GM12878 (cell line): ENCODE measurements around the gene PI4KA. TPM values are rescaled to one million over a fixed set of nuclear protein-coding genes. Genes with fewer than 3 reads are reported as not detected.

ENCODE experiments used
- ATAC-seq: fragments of 200-7000 bp; cut with Tn5 transposase; 3 replicates; pipeline ENCODE4 v1.9.1; 2020; ENCODE audit warnings: mild to moderate bottlenecking, moderate library complexity
- BruUV-seq: library from RNA; stranded (reverse); fragments of 400-500 nt; replicated peaks from 2 replicates; lab custom pipeline; 2021; lab: Mats Ljungman, UMichigan
- CTCF ChIA-PET: fragments of 300-600 bp; sonication (Branson Sonifier 250); formaldehyde crosslinking; extraction: SDS; loops from one replicate; lab custom pipeline; 2021; ENCODE audit warnings: inconsistent platforms; lab: Yijun Ruan, JAX
- POLR2A ChIA-PET: fragments of 350-600 bp; formaldehyde crosslinking; extraction: SDS; loops from one replicate; lab custom pipeline; 2021; ENCODE audit warnings: inconsistent platforms; lab: Charles Lee
- RAD21 ChIA-PET: fragments of 300-600 bp; sonication (Branson Sonifier 250); formaldehyde crosslinking; loops from one replicate; lab custom pipeline; 2023; ENCODE audit warnings: antibody characterized with exemption; ENCODE audit not compliant: unreplicated experiment; lab: Charles Lee
- SMC1A ChIA-PET: fragments of 300-600 bp; sonication (Branson Sonifier 250); formaldehyde crosslinking; loops from one replicate; lab custom pipeline; 2023; ENCODE audit not compliant: unreplicated experiment, uncharacterized antibody; lab: Charles Lee
- DNase-seq: peaks from one replicate; pipeline ENCODE4 v3.0.0-alpha.2; 2011; ENCODE audit warnings: low read depth, low spot score
- FAIRE-seq: peaks from 3 replicates; lab custom pipeline; 2011; peaks lifted over from hg19 to GRCh38; lab: Jason Lieb, UNC
- H2AFZ ChIP-seq: 2 replicates; pipeline ENCODE4 v1.6.0; 2011; ENCODE audit warnings: low read depth, low read length, control low read depth; ENCODE audit not compliant: control insufficient read depth
- H3K27ac ChIP-seq: 2 replicates; pipeline ENCODE4 v1.5.1; 2011; ENCODE audit warnings: control low read depth; ENCODE audit not compliant: control insufficient read depth, insufficient read depth
- H3K27me3 ChIP-seq, 2 experiments: replicated peaks in 1 of 2; 2 replicates each; pipeline versions ENCODE4 v1.6.0 to v1.6.1; 2011; ENCODE audit warnings: low read length in 1 of 2; ENCODE audit not compliant: control insufficient read depth in 2 of 2, insufficient read depth in 2 of 2
- H3K36me3 ChIP-seq, 2 experiments: 2 replicates each; pipeline ENCODE4 v1.5.1; 2011; ENCODE audit warnings: low read length in 1 of 2; ENCODE audit not compliant: control insufficient read depth in 2 of 2, insufficient read depth in 2 of 2
- H3K4me1 ChIP-seq: 2 replicates; pipeline ENCODE4 v1.6.1; 2011; ENCODE audit warnings: mild to moderate bottlenecking, low read length, moderate library complexity, mixed read lengths; ENCODE audit not compliant: control insufficient read depth, insufficient read depth
- H3K4me2 ChIP-seq: 2 replicates; pipeline ENCODE4 v1.6.0; 2011; ENCODE audit warnings: control low read depth; ENCODE audit not compliant: control insufficient read depth, insufficient read depth
- H3K4me3 ChIP-seq: fragments of 200-600 bp; sonication (generic); 2 replicates; pipeline ENCODE4 v1.5.1; 2016
- H3K79me2 ChIP-seq: 2 replicates; pipeline ENCODE4 v1.6.0; 2011; ENCODE audit warnings: low read length; ENCODE audit not compliant: control insufficient read depth, insufficient read depth
- H3K9ac ChIP-seq: 2 replicates; pipeline ENCODE4 v1.8.0; 2011; ENCODE audit warnings: low read length, control low read depth, mixed read lengths; ENCODE audit not compliant: control insufficient read depth, insufficient read depth
- H3K9me3 ChIP-seq: replicated peaks from 3 replicates; pipeline ENCODE4 v1.5.1; 2011; ENCODE audit warnings: mild to moderate bottlenecking, low read length; ENCODE audit not compliant: control insufficient read depth, insufficient read depth
- H4K20me1 ChIP-seq: 2 replicates; pipeline ENCODE4 v1.6.0; 2011; ENCODE audit not compliant: control insufficient read depth, insufficient read depth
- CBX3 ChIP-seq: fragments of 200-600 bp; sonication (generic); IDR thresholded peaks from 2 replicates; pipeline ENCODE4 v1.6.1; 2016; ENCODE audit warnings: low read depth, borderline replicate concordance
- EP300 ChIP-seq, 2 experiments: fragments of 150-350 bp in 1 of 2; IDR thresholded peaks; 2 replicates each; pipeline ENCODE4 v1.6.1; 2011 to 2012; ENCODE audit warnings: low read depth in 2 of 2, low read length in 2 of 2, borderline replicate concordance in 1 of 2, improper control_type of control experiment in 1 of 2, inconsistent platforms in 1 of 2; ENCODE audit not compliant: control insufficient read depth in 1 of 2
- ETV6 ChIP-seq, 2 experiments: fragments of 450-650 bp in 1 of 2; IDR thresholded peaks in 1 of 2; conservative IDR thresholded peaks in 1 of 2; 2 replicates each; pipeline ENCODE4 v1.6.1; 2014; ENCODE audit warnings: antibody characterized with exemption in 1 of 2, borderline replicate concordance in 1 of 2, low read depth in 1 of 2, mild to moderate bottlenecking in 1 of 2, moderate library complexity in 1 of 2
- HCFC1 ChIP-seq: fragments of 150-350 bp; IDR thresholded peaks from 2 replicates; pipeline ENCODE4 v1.6.1; 2014; ENCODE audit warnings: low read length
- KAT2A ChIP-seq: conservative IDR thresholded peaks from 2 replicates; pipeline ENCODE4 v1.6.1; 2011; ENCODE audit warnings: low read depth, low read length; ENCODE audit not compliant: control insufficient read depth
- MYC ChIP-seq: IDR thresholded peaks from 2 replicates; pipeline ENCODE4 v1.6.1; 2011; ENCODE audit warnings: mild to moderate bottlenecking, low read length, moderate library complexity, inconsistent platforms; ENCODE audit not compliant: insufficient read depth, insufficient replicate concordance, insufficient read length, severe bottlenecking
- POU2F2 ChIP-seq: IDR thresholded peaks from 3 replicates; pipeline ENCODE4 v1.6.1; 2011; ENCODE audit warnings: low read depth, mild to moderate bottlenecking, low read length, borderline replicate concordance
- RAD21 ChIP-seq: IDR thresholded peaks from 2 replicates; pipeline ENCODE4 v1.6.1; 2011; ENCODE audit warnings: mild to moderate bottlenecking, low read depth, low read length, moderate library complexity; ENCODE audit not compliant: insufficient read depth
- RELA ChIP-seq: fragments of 450-650 bp; IDR thresholded peaks from 2 replicates; pipeline ENCODE4 v1.8.0; 2014; ENCODE audit warnings: borderline replicate concordance; ENCODE audit not compliant: partially characterized antibody
- SUPT20H ChIP-seq: IDR thresholded peaks from 2 replicates; pipeline ENCODE4 v1.6.1; 2011; ENCODE audit warnings: low read depth, mild to moderate bottlenecking, low read length, moderate library complexity, borderline replicate concordance; ENCODE audit not compliant: control insufficient read depth
- TCF7 ChIP-seq: IDR thresholded peaks from 2 replicates; pipeline ENCODE4 v1.6.1; 2014; ENCODE audit warnings: antibody characterized with exemption, borderline replicate concordance
- WGBS: methylation state at CpG from one replicate; pipeline ENCODE4 v1.1.6; 2016; ENCODE audit warnings: low lambda C conversion rate; ENCODE audit not compliant: insufficient replicate concordance, insufficient coverage; ENCODE audit errors: missing lambda C conversion rate; 5-methylcytosine and 5-hydroxymethylcytosine counted together
- in situ Hi-C: fragments of 300-500 bp; cut with MboI; formaldehyde crosslinking; loops from 9 replicates; pipeline ENCODE4 v1.14.3; 2018; ENCODE audit warnings: mixed read lengths
- intact Hi-C: fragments of 100-400 bp; cut with micrococcal nuclease; formaldehyde crosslinking; loops from one replicate; pipeline ENCODE4 v1.14.2; 2022; ENCODE audit not compliant: unreplicated experiment
- polyA plus RNA-seq, 11 experiments: library from polyadenylated mRNA; depleted of rRNA in 4 of 11; unstranded in 6 of 11; stranded (reverse) in 5 of 11; fragments of >200 nt; fragmentation: Nextera tagmentation in 4 of 11; fragmentation: Illumina TruSeq in 1 of 11; extraction: Ambion mirVana in 4 of 11; extraction: Trizol in 1 of 11; gene quantifications; 1 replicate in 1 of 11; 2 replicates in 10 of 11; pipeline versions ENCODE4 v1.2.1 to v1.2.3, GENCODE V29; 2011 to 2016; ENCODE audit warnings: inconsistent platforms in 2 of 11, missing spikeins in 2 of 11, low read depth in 1 of 11
- total RNA-seq, 4 experiments: library from RNA; depleted of rRNA in 3 of 4; stranded (reverse); fragments of >200 nt in 3 of 4; fragmentation: Illumina TruSeq in 1 of 4; extraction: Trizol in 1 of 4; gene quantifications; 2 replicates each; pipeline versions ENCODE4 v1.2.1 to v1.2.3, GENCODE V29; 2013 to 2021
- TF ChIP-seq, protein P1 (sequence below): fragments of 450-650 bp; IDR thresholded peaks from 2 replicates; pipeline ENCODE4 v1.6.1; 2018; ENCODE audit warnings: borderline replicate concordance, mild to moderate bottlenecking; ENCODE audit not compliant: partially characterized antibody
- TF ChIP-seq, protein P2 (sequence below): fragments of 450-650 bp; formaldehyde crosslinking; IDR thresholded peaks from 2 replicates; pipeline ENCODE4 v1.4.0; 2020; ENCODE audit warnings: mild to moderate bottlenecking, moderate library complexity

The PI4KA gene
- total and polyA plus RNA-seq, 10 of the 15 experiments (the other 5 are each of a cell fraction or from before 2014, with no cell fraction given): 4.2 to 78.4 (median 42.1) TPM

DNA sequence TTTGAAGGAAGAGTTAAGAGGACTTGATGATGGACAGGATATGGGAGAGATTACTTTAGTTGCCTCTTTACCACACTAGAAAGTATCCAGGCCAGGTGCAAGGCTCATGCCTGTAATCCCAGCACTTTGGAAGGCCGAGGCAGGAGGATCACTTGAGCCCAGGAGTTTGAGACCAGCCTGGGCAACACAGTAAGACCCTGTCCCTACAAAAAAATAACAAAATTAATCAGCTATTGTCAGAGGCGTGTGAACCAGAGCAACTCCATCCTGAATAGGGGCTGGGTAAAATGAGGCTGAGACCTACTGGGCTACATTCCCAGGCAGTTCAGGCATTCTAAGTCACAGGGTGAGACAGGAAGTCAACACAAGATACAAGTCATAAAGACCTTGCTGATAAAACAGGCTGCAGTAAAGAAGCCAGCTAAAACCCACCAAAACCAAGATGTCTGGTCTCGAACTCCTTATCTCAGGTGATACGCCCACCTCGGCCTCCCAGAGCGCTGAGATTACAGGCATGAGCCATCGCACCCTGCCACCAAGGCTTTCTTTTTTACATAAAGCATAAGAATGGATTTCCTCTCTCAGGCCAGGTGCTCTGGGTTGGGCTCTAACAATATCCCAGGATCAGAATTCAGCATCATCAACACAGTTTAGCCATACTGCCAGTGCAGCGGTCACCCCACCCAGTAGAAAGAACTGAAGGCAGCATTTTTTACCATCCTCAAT, 17.8 kb downstream of the PI4KA start:
- DNase-seq (no peak), FAIRE-seq (no peak), ATAC-seq (no peak)
- 94% methylated on average over 8 of the region's 8 CpGs for WGBS
- ChIA-PET POLR2A (no interaction called here), SMC1A (no interaction called here), RAD21 (no interaction called here), CTCF (no interaction called here)
- Histone ChIP-seq H3K4me1 (peaks cover 5% of the 10 kb centered on the region), H3K9ac (no peak overlapping the region), H3K27me3 (no peaks in the 10 kb centered on the region), H3K4me3 (no peak overlapping the region), H3K79me2 (peaks cover 7% of the 10 kb centered on the region), H3K27ac (no peak overlapping the region), H3K4me2 (no peak overlapping the region), H3K36me3 (no peaks in the 10 kb centered on the region; a peak in 1 of 4 replicates), H3K9me3 (no peaks in the 10 kb centered on the region), H4K20me1 (no peaks in the 10 kb centered on the region), H2AFZ (no peak overlapping the region)
- intact Hi-C loops (no loop called here), in situ Hi-C loops (no loop called here)
- no TSS peak for BruUV-seq
- TF ChIP-seq RELA (no peak), KAT2A (no peak), MYC (no peak), ETV6 (conservative IDR thresholded peaks at IDR 0.05 in 1 of 2, IDR thresholded peaks at IDR 0.05 in 1 of 2; ENCODE audit: borderline replicate concordance in 1 of 2, low read depth in 1 of 2) (no peak), CBX3 (no peak), EP300 (IDR thresholded peaks at IDR 0.05; ENCODE audit: borderline replicate concordance in 1 of 2, control insufficient read depth in 1 of 2, low read depth in 2 of 2, low read length in 2 of 2) (no peak), HCFC1 (no peak), TCF7 (no peak), SUPT20H (no peak), RAD21 (no peak), POU2F2 (no peak)
- TF ChIP-seq, protein P1, sequence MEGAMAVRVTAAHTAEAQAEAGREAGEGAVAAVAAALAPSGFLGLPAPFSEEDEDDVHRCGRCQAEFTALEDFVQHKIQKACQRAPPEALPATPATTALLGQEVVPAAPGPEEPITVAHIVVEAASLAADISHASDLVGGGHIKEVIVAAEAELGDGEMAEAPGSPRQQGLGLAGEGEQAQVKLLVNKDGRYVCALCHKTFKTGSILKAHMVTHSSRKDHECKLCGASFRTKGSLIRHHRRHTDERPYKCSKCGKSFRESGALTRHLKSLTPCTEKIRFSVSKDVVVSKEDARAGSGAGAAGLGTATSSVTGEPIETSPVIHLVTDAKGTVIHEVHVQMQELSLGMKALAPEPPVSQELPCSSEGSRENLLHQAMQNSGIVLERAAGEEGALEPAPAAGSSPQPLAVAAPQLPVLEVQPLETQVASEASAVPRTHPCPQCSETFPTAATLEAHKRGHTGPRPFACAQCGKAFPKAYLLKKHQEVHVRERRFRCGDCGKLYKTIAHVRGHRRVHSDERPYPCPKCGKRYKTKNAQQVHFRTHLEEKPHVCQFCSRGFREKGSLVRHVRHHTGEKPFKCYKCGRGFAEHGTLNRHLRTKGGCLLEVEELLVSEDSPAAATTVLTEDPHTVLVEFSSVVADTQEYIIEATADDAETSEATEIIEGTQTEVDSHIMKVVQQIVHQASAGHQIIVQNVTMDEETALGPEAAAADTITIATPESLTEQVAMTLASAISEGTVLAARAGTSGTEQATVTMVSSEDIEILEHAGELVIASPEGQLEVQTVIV: no peak
- TF ChIP-seq, protein P2, sequence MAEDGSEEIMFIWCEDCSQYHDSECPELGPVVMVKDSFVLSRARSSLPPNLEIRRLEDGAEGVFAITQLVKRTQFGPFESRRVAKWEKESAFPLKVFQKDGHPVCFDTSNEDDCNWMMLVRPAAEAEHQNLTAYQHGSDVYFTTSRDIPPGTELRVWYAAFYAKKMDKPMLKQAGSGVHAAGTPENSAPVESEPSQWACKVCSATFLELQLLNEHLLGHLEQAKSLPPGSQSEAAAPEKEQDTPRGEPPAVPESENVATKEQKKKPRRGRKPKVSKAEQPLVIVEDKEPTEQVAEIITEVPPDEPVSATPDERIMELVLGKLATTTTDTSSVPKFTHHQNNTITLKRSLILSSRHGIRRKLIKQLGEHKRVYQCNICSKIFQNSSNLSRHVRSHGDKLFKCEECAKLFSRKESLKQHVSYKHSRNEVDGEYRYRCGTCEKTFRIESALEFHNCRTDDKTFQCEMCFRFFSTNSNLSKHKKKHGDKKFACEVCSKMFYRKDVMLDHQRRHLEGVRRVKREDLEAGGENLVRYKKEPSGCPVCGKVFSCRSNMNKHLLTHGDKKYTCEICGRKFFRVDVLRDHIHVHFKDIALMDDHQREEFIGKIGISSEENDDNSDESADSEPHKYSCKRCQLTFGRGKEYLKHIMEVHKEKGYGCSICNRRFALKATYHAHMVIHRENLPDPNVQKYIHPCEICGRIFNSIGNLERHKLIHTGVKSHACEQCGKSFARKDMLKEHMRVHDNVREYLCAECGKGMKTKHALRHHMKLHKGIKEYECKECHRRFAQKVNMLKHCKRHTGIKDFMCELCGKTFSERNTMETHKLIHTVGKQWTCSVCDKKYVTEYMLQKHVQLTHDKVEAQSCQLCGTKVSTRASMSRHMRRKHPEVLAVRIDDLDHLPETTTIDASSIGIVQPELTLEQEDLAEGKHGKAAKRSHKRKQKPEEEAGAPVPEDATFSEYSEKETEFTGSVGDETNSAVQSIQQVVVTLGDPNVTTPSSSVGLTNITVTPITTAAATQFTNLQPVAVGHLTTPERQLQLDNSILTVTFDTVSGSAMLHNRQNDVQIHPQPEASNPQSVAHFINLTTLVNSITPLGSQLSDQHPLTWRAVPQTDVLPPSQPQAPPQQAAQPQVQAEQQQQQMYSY (CRISPR knock-in tag): no peak
